ENCODE measurements around the gene LDLRAP1.
A peak's percentile ranks its signal among the peaks of the same experiment; 100 is the strongest.

Gene LDLRAP1

GRCh38 chr1:25563330-25564215 is 20.2 kb downstream of the LDLRAP1 start:
- DNase-seq = no peak

- no peak for DNase-seq
Observed at GRCh38 chr1:25564777-25565574, 21.6 kb downstream of the LDLRAP1 start.

- no peak for DNase-seq
Observed at GRCh38 chr1:25565626-25566025, 22.2 kb downstream of the LDLRAP1 start.

GRCh38 chr1:25566176-25566729 is 22.8 kb downstream of the LDLRAP1 start:
- DNase-seq = no peak

DNA sequence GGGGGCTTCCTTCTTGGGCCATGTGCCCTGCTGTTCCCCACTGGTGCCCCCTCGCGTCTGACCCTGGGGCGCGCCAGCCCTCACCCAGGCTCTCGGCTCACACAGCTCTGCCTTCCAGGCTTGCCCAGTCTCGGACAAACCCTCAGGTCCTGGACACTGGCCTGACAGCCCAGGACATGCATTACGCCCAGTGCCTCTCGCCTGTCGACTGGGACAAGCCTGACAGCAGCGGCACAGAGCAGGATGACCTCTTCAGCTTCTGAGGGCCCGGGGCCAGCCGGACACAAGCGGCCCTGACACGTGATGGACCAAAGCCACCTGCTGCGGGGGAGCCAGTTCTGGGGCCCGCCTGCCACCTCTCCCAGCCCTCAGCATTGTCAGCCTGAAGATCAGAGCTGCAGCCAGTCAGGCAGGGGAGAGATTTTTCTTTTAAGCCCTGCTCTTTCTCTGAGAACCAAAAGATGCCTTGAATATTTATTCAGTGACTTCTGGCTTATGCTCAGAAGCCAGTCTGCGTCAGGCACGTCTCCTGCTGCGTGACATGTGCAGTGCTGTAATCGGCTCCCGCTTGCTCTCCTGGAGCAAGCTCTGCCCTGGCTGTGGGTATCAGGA is 23.4 kb downstream of the LDLRAP1 start:
- DNase-seq = no peak

GRCh38 chr1:25567710-25568089 is 24.3 kb downstream of the LDLRAP1 start:
- DNase-seq = no peak

DNA sequence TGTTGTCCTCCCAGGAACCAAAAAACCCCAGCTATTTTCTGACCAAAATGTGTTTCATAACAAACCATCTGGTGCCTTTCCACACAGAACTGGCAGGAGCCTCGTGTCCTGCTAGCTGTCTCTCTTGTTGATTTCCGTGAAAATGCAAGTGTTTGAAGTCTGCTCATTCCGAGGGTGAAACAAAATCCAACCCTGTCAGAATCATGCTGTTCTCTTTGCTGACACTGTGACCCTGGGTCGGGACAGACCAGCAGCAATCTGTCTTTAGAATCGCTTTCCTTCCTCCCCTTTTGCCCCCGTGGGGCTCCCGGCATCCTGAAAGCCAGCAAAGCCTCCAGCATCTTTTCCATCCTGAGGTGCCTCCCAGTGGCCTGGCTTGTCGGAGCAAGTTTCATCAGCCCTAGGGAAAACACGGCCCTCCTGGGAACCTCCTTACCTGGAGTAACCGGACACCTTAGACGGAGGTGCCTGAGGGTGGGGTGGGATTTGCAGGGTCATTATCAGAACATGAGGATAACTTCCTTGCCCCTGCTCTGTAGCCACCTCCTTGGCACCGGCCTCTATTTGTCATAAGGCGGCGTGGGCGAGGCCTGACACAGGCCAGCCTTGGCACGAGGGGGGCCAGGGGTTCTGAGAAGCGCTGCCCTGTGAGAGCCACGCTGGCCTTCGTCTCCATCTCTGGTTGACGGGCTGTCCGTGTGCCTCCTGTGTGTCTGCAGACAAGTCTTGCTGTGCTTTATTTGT is 24.9 kb downstream of the LDLRAP1 start:
- DNase-seq = peak; percentile 74

DNA sequence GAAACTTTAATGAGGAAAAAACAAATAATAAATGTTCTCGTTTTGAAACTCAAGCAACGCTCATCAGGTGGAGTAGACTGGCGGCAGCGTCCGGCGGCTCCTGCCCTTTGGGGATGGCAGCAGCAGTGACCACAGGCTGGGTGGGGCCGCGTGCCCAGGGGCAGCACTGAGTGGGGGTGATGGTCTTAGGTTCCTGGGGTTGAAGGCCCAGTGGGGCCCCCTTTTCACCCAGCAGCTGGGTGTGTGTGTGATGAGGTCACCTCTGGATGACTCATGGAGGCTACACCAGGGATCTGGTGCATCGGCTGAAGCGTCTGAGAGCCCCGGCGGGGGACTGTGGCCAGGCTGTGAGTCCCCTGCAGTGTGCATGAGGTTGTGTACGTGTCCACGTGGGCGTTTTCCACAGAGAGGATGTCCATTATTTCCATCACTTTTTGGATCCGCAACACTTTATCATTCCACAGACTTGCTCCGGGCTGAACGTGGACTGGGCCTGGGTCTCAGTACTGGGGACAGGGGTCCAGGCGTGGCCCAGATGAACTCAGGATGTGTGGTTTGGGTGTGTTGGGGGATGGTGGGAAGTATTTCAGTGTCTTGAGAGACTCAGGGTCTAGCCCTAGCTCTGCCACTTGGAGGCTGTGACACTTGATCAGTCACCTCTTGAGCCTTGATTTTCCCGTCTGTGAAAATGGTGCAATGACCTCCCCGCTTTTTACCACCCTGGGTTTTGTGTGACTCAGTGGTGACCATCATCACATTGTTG is 25.6 kb downstream of the LDLRAP1 start:
- DNase-seq = peak; percentile 77

GRCh38 chr1:25569597-25570396 is 26.4 kb downstream of the LDLRAP1 start:
- no peak for DNase-seq

DNA sequence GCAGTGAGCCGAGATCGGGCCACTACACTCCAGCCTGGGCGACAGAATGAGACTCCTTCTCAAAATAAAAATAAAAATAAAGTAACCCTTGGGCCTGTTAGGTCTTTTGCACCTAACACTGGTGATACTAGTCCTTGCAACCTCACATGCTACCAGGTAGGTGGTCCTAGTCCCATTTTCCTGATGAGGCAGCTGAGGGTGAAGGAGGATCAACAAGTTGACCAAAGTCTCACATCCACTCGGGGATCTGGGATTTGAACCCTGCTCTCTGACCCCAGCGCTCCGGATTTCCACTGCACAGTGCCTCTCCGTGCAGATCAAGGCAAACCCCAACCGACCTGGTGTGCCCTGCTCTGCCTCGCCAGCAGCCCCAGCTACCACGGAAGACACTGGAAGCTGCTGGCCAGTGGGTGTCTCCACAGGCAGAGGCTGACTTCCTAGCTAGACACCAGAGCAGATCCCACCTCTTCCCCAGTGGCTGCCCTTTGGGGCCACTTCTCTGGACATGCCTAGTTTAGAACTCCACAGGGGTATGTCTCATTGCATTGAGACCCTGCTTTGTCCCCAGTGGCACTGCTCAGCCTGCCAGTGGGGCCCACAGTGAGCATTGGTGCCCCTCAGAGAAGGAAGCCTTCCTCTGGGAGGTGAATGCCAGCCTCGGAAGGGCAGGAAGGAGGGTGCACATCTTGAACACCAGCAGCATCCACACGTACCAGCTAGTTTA is 27.6 kb downstream of the LDLRAP1 start:
- DNase-seq = no peak

GRCh38 chr1:25571522-25571970 is 28.1 kb downstream of the LDLRAP1 start:
- no peak for DNase-seq

GRCh38 chr1:25572107-25572506 is 28.7 kb downstream of the LDLRAP1 start:
- no peak for DNase-seq

GRCh38 chr1:25572708-25573590 is 29.5 kb downstream of the LDLRAP1 start:
- DNase-seq = peak; percentile 11

- no peak for DNase-seq
Observed at GRCh38 chr1:25573591-25573930, 30.2 kb downstream of the LDLRAP1 start.

DNA sequence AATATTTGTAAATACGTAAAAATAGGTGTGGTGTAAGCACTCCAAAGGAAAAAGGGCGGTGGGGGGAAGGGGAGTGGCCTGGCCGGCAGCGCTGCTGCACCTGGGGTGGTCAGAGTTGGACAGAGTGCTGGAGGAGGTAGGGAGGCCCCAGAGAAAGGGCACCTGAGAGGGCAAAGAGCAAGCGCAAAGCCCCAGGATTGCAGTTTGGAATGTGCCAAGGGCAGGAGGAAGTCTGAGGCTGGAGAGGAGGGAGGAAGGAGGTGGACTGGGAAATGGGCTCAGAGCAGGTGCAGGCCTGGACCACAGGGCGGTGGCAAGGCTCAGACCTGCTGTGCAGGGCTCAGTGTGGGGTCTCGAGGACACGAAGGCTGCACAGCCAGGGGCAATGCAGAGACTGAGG is 30.6 kb downstream of the LDLRAP1 start:
- no peak for DNase-seq

GRCh38 chr1:25575191-25575590 is 31.8 kb downstream of the LDLRAP1 start:
- no peak for DNase-seq

- DNase-seq = no peak
Observed at GRCh38 chr1:25576459-25577133, 33.2 kb downstream of the LDLRAP1 start.

DNA sequence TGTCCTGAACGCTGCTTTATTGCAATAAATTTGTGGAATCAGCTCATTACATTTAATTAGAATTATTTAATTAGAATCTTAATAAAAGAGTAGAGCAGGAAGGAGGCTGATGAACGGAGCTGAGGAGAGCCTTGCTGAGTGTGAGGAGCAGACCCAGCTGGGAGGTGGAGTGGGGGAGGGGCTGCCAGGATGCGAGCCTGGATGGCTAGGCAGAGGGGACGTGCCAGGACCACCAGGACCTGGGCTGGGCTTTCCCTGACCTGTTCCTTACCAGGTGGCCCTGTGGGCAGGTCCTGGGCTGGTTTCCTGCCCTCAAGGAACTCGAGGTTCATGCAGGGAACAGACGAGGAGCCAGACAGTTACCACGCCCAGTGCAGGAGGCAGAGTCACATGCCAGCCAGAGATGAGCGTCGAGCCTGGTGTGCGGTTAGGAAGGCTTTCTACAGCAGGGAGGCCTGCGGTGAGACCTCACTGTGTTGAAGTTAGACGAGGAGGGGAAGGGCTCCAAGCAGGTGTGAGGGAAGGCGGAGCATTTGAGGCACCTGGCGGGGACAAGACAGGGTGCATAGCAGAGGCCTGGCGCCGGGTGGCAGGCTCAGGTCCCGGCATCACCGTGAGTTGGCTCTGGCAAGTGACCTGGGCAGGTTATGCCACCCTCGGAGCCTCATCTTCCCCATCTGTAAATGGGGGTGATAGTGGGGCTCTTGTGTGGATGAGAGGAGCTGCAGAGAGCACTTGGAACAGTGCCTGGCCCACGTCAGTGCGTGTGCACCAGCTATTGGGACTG is 33.9 kb downstream of the LDLRAP1 start:
- no peak for DNase-seq

Data from MV-4-11 (cell line).